ENCODE measurements around the gene YPEL5.

The YPEL5 gene

DNA sequence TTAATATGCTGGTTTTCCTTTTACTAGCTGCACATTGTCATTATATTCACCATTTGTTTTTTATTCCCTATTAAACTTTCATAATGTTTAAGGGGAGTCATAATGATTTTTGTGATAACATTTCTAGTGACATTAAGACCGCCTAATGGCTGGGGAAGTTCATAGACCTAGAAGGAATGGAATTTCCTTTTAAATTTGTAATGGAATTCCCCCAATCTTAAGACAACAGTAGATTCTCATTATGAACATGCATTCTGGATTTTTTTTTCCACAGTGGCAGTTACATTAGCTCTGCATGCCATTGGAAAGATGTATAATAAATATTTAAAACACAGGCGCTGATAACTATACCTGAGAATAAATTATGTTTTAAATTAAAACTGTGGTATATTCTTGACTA lies 8.4 kb downstream of the YPEL5 start:
- Histone ChIP-seq H3K36me3 (peaks cover 60 to 99% (median 84%) of the 10 kb centered on the region in 11 experiments), H3K4me3 (no peak overlapping the region), H3K9me3 (replicated peaks in 1 of 11) (peaks cover 0 to 14% (median 0%) of the 10 kb centered on the region in 11 experiments; a peak in 6 of 22 replicates), H3K9ac (no peak overlapping the region), H4K20me1 (peaks cover 0 to 100% (median 19%) of the 10 kb centered on the region in 11 experiments; a peak in 11 of 22 replicates), H3K4me2 (no peak overlapping the region), H3K27me3 (no peaks in the 10 kb centered on the region), H3K4me1 (peaks cover 40 to 52% (median 45%) of the 10 kb centered on the region in 10 experiments), H3K27ac (no peak overlapping the region)
- no peak for TF ChIP-seq Cebpa-rat (IDR thresholded peaks at IDR 0.05)

DNA sequence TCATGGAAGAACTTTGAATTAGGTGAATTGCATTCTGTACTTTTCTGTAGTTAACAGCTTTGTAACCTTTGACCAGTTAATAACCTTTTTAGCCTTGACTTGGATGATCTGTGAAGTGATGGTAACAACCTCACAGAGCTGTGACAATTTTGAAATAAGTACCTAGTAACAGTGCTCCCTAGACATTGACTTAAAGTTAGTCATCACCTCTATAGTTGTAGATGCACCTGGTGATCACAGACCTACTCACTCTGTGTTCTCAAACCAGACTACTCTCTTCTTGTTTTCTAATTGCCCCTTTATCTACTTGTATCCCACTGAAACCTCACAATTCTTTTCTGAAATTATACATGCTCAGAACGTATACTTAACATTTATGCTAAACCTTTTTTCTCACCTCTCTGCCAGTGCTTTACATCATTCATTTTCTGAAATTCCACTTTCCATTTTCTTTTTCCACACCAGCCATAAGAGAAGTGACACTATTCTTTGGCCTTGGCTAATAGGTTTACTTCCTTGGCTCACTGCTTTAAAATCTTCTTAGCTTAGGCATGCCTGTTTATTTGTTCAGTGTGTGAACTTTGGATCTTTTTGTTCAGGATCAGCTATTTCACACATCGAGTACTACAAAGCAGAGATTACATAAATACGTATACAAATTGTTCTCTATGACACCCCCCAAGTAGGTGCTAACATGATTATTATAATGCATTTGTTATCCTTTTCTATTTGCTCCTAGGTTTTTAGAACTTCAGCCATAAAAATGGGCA lies 9.3 kb downstream of the YPEL5 start:
- no peak overlapping the region for H3K9ac ChIP-seq
- no peak overlapping the region for H3K27ac ChIP-seq
- no peak overlapping the region for H3K4me3 ChIP-seq
- H3K9me3 ChIP-seq (replicated peaks in 1 of 11): peaks cover 0 to 14% (median 0%) of the 10 kb centered on the region in 11 experiments; a peak in 6 of 22 replicates
- no peak for TF ChIP-seq Cebpa-rat (IDR thresholded peaks at IDR 0.05)
- no peak overlapping the region for H3K4me2 ChIP-seq
- peaks cover 61 to 99% (median 83%) of the 10 kb centered on the region in 11 experiments for H3K36me3 ChIP-seq
- H3K4me1 ChIP-seq: peaks cover 40 to 52% (median 44%) of the 10 kb centered on the region in 10 experiments
- H3K27me3 ChIP-seq: no peaks in the 10 kb centered on the region
- H4K20me1 ChIP-seq: peaks cover 0 to 100% (median 15%) of the 10 kb centered on the region in 11 experiments; a peak in 11 of 22 replicates

DNA sequence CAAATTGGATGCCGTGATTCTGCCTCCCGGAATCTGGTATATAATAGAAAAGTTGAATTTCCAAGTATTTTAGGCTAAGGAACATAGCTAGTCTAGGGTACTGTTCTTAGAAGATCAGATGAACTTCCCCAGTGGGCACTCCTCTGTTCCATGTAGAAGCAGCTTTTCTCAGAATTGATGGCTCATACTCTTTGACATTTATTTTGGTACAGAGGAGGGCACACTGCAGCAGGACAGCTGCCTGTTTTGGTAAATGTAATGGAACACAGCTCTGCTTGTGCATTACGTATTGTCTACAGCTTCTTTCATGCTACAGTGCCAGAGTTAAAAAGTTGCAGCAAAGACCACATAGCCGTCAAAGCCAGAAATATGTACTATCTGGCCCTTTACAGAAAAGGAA lies 10.8 kb downstream of the YPEL5 start:
- no peak for TF ChIP-seq Cebpa-rat (IDR thresholded peaks at IDR 0.05)
- H3K27ac ChIP-seq: peak overlapping the region in 4 of 11 experiments; percentile 2 to 82 (median 21); a peak in 3 of 22 replicates

DNA sequence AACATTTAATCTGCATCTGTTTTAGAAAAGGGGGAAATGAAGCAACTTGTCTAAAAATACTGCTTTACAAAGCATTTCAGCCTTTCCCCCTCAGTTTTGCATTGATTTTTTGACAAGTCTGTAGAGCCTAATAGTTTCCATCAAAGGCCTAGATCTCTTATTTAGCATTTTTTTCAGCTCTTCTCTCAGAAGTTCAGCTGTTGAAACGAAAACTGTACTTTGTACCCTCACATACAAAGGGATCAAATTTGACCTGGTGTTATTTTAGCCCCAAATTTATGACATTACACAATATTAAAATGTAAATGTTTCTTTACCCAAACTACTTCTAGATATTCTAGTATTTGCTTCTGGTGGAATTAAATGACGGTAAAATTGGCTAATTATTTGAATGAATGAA lies 13.0 kb downstream of the YPEL5 start:
- Histone ChIP-seq H3K4me2 (peak overlapping the region; percentile 55 to 91 (median 71)), H3K4me3 (peak overlapping the region in 7 of 10 experiments; percentile 0 to 42 (median 10); a peak in 8 of 20 replicates), H3K27me3 (no peaks in the 10 kb centered on the region), H3K9ac (peak overlapping the region in 9 of 11 experiments; percentile 20 to 68 (median 44); a peak in 15 of 22 replicates), H3K4me1 (peaks cover 36 to 62% (median 57%) of the 10 kb centered on the region in 10 experiments), H3K9me3 (replicated peaks in 1 of 11) (peaks cover 0 to 14% (median 0%) of the 10 kb centered on the region in 11 experiments; a peak in 6 of 22 replicates), H3K36me3 (peaks cover 32 to 82% (median 52%) of the 10 kb centered on the region in 11 experiments), H4K20me1 (peaks cover 0 to 90% (median 2%) of the 10 kb centered on the region in 11 experiments; a peak in 8 of 22 replicates), H3K27ac (peak overlapping the region in 9 of 11 experiments; percentile 1 to 82 (median 71); a peak in 17 of 22 replicates)
- 0 out of 22 replicates have a peak, but pooled peaks of 2 of the 11 experiments have one; percentile 6 to 15 for TF ChIP-seq Cebpa-rat (IDR thresholded peaks at IDR 0.05)

More for the DNA sequence above, 10.8 kb downstream of the YPEL5 start:
- Histone ChIP-seq H3K27me3 (no peaks in the 10 kb centered on the region), H3K36me3 (peaks cover 52 to 99% (median 70%) of the 10 kb centered on the region in 11 experiments), H3K4me3 (no peak overlapping the region), H3K4me1 (peaks cover 36 to 61% (median 56%) of the 10 kb centered on the region in 10 experiments), H3K9me3 (replicated peaks in 1 of 11) (peaks cover 0 to 14% (median 0%) of the 10 kb centered on the region in 11 experiments; a peak in 6 of 22 replicates), H3K9ac (no peak overlapping the region), H4K20me1 (peaks cover 0 to 100% (median 15%) of the 10 kb centered on the region in 11 experiments; a peak in 11 of 22 replicates), H3K4me2 (peak overlapping the region in 8 of 11 experiments; percentile 2 to 83 (median 22); a peak in 12 of 22 replicates)

DNA sequence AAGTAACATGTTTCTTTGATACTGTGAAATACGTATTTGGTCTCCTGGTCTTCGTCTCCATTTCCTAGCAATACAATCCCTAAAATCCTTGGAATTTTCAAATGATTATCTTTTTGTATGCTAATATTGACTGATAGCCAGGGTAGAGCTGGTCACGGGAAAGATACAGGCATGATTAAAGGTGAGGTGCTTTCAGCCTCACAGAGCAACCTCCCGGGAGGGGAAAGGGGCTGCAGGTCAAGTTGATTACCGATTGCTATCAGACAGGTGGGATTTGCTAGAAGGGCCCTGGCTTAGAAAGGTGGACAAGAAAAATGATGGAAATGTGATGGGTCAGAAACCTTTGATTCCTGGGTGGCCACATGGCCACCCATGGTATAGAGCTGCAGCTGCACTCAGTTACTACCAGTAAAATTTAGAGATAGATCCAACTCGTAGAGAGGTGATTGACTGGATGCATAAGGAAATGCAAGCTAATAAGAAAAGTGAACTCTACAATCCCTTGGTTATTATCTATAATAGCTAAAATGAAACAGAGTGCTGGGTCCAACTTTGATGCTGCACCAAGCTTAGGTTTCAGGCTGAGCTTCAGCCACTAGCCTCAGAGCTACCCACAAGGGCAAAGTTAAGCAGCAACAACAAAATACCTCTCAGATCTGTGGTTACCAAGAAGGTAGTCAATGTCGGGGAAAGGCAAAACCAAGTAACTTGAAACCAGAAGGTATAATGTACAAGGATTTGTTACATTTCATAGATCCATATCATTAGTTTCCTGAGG lies 15.3 kb downstream of the YPEL5 start:
- H3K4me2 ChIP-seq: peak overlapping the region in 5 of 11 experiments; percentile 4 to 91 (median 70); a peak in 8 of 22 replicates
- H3K27me3 ChIP-seq: no peaks in the 10 kb centered on the region
- H3K9ac ChIP-seq: no peak overlapping the region
- H3K27ac ChIP-seq: peak overlapping the region in 1 of 11 experiments; percentile 82; a peak in 1 of 22 replicates
- TF ChIP-seq Cebpa-rat (IDR thresholded peaks at IDR 0.05): no peak
- peaks cover 34 to 57% (median 54%) of the 10 kb centered on the region in 10 experiments for H3K4me1 ChIP-seq
- H3K36me3 ChIP-seq: peaks cover 22 to 60% (median 36%) of the 10 kb centered on the region in 11 experiments
- peaks cover 0 to 72% (median 0%) of the 10 kb centered on the region in 11 experiments; a peak in 5 of 22 replicates for H4K20me1 ChIP-seq
- H3K9me3 ChIP-seq (replicated peaks in 1 of 11): peaks cover 0 to 14% (median 0%) of the 10 kb centered on the region in 11 experiments; a peak in 6 of 22 replicates
- H3K4me3 ChIP-seq: no peak overlapping the region

DNA sequence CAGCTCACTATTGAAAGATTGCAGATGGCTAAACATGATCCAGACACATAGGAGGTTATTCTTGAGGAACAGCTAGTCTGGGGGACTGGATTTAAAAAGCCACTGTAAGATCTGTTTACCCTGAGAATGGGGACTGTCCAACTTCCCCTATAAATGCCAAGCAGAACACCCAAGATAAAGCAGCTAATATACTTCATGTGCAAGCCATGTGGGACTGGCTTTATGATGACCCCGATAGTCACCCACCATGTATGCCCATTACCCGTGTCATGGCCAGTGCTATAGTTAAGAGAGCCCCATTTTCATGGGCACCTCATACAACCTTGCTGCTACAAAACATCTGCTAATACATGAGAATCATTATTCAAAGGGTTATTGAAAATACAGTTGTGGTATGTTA lies 16.0 kb downstream of the YPEL5 start:
- H4K20me1 ChIP-seq: peaks cover 0 to 65% (median 0%) of the 10 kb centered on the region in 11 experiments; a peak in 5 of 22 replicates
- H3K4me3 ChIP-seq: no peak overlapping the region
- H3K9ac ChIP-seq: no peak overlapping the region
- no peaks in the 10 kb centered on the region for H3K27me3 ChIP-seq
- H3K4me1 ChIP-seq: peaks cover 27 to 50% (median 47%) of the 10 kb centered on the region in 10 experiments
- peaks cover 15 to 53% (median 29%) of the 10 kb centered on the region in 11 experiments for H3K36me3 ChIP-seq
- H3K4me2 ChIP-seq: no peak overlapping the region
- peaks cover 0 to 11% (median 0%) of the 10 kb centered on the region in 11 experiments; a peak in 5 of 22 replicates for H3K9me3 ChIP-seq (replicated peaks in 1 of 11)
- TF ChIP-seq Cebpa-rat (IDR thresholded peaks at IDR 0.05): no peak
- no peak overlapping the region for H3K27ac ChIP-seq

DNA sequence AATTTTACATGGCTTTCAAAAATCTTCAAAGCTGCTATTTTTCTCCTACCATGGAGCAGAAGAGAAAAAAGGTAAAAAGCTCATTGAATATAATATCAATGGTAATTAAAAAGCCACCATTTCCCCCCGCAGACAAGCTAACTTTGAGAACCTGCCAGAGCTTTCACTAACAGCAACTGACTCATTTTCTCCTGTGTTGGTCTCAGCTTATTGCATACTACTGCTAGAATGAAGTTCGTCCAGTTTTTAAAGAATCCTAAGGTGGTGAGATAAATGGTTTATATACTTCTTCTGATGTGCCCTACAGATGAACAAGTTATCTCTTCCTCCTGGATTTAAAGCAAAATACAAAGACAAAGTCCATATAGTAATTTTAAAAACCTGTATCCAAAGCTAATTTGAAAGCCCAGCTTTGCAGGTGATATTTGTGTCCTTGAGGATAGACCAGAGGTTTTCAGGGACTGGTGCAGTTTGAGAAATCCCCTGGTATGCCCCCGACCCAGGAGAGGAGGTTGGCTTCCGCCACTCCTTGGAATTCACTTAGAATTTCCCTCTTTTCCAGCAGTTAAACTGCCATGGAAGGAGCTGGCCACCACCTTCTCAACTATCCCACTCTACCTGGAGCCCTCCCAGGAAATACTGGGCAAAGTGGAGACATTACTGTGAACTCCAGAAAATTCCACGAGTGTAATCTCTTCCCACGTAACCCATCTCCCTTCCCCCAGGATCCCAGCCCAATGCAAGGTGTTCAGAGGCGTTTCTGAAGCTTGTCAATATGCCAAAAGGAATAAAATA lies 17.5 kb downstream of the YPEL5 start:
- no peaks in the 10 kb centered on the region for H3K27me3 ChIP-seq
- H3K9me3 ChIP-seq (replicated peaks in 1 of 11): no peaks in the 10 kb centered on the region
- no peak overlapping the region for H3K27ac ChIP-seq

More for the DNA sequence above, 17.5 kb downstream of the YPEL5 start:
- Histone ChIP-seq H3K4me2 (no peak overlapping the region), H4K20me1 (peaks cover 0 to 50% (median 0%) of the 10 kb centered on the region in 11 experiments; a peak in 4 of 22 replicates), H3K9ac (peak overlapping the region in 4 of 11 experiments; percentile 7 to 22 (median 16); a peak in 6 of 22 replicates), H3K4me3 (no peak overlapping the region), H3K36me3 (peaks cover under 1 to 38% (median 14%) of the 10 kb centered on the region in 11 experiments; a peak in 17 of 22 replicates), H3K4me1 (peaks cover 15 to 36% (median 32%) of the 10 kb centered on the region in 10 experiments)
- no peak for TF ChIP-seq Cebpa-rat (IDR thresholded peaks at IDR 0.05)
